Stimulated activated CD4-positive, alpha-beta T cell treated with anti-CD3 and anti-CD28 coated beads, TNF-alpha, amount 100 ng/mL, for 4 hours (primary cell): ENCODE measurements around the gene NOXRED1.
A peak's percentile ranks its signal among the peaks of the same experiment; 100 is the strongest.

ENCODE experiments used
- DNase-seq, 3 experiments: peaks; one replicate each; pipeline ENCODE4 v3.0.0-alpha.2; 2020; ENCODE audit warnings: low read depth in 3 of 3

Gene NOXRED1

GRCh38 chr14:77407158-77407557 is 16.2 kb downstream of the NOXRED1 start:
- DNase-seq, result no peak

DNA sequence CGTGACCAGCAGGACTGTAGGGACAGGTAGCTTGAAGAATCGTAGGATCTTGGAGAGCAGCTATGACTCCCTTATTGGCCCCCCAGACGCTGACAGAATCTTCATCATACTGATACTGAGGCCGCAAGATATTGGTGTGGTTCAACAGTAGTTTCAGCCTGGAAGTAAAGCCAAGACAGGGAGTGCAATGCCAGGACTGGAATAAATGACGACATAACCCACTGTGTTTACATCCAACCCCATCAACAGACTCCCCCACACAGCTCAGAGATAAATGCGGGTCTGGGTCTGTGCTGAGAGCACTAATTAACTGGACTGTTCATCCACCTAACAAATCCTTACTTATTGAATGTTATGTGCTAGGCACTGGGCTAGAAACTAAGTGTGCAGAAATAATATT is 16.6 kb downstream of the NOXRED1 start:
- DNase-seq, result no peak

DNA sequence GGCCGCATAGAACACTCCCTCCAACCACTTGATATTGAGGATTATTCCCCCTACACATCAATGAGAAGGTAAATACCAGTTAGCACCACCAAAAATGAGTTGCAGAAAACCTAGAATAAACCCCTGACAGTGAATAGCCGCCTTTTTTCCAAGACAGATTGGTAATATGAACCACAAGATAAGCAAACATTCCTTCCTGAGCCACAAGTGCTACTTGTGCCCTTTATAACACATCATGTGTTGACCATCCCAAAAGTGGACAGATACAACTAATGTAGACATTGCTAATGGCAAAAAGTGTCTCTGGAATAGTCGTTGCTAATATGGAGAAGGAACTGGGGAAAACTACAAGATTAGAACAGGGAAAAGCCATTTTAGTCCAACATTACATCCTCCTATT is 17.2 kb downstream of the NOXRED1 start:
- DNase-seq, result no peak

- DNase-seq, result no peak
Measured at GRCh38 chr14:77403768-77404167, 19.6 kb downstream of the NOXRED1 start.

DNA sequence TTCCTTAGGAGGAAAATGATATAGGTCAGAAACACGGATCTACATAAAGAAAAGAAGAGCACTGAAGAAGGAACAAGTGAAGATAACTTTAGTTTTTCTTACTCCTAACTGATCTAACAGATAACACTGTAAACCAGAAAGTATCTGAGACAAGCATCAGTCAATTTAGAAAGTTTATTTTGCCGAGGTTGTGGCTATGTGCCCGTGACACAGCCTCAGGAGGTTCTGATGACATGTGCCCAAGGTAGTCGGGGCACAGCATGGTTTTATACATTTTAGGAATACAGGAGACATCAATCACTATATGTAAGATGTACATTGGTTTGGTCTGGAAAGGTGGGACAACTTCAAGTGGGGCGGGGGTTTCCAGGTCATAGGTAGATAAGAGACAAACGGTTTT is 23.1 kb downstream of the NOXRED1 start:
- DNase-seq, result no peak

- no peak for DNase-seq
Measured at GRCh38 chr14:77390188-77390587, 33.1 kb downstream of the NOXRED1 start.

DNA sequence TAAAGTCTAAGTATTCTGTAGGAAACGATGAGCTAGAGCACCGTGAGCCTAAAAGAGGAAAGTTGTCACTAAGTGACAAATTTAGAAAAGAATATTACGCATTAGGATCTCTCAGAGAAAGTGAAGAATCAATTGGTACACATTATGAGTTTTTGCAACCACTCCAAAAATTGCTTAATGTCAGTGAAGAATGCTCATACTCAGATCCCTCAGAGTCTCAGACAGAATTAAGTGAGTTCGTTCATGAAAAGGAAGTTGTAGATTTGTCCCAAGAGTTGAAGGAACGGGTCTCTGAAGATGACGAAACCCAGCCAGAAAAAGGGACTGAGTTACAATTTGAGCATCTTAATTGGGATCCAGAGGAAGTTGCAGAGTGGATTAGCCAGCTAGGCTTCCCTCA is 44.6 kb downstream of the NOXRED1 start:
- no peak for DNase-seq

DNA sequence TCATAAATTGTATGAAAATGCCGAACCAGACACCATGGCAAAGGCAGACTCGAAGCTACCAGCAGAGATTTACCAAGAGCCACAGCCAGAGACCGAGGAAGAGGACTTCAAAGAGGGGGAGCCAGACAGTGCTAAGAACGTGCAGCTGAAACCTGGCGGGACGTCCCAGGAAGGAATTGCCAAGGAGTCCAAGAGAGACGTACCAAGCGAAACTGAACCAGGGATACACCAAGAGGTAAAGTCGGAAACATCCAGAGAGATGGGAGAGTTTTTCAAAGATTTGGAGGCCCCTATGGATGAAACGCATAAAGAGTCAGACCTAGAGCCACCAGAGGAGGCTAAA is 45.9 kb downstream of the NOXRED1 start:
- no peak for DNase-seq

DNA sequence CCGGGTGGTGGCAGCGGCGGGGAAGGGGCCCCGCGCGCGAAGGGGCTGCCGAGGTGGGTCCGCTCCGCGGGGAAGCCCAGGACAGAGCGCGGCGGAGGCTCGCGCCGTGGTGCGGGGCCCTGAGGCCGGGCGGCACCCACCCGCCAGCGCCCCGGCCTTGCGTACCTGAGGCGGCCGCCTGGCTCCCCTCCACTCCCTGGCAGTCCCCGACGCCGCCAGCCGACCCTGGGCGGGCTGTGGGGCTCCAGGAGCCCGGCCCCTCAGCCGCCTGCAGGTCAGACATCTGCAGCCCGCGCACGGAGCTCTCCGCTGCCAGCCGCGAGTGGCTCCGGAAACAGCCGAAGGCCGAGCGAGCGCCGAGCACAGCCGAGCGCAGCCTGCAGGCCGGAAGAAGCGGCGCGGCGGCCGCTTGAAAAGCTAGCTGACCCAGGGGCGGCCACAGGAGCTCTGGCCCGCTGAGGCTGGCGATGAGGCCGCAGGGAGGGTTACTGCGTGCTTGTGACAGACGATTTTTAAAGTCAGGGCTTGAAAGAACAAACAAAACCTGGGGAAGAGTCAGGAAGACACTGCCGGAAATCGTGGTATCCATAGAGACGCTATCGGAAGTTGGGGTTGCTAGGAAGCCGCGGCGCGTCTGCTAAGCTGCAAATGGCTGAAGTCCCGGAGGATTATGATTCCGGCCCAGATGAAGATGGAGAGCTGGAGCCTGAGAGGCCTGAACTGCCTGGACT is 46.4 kb downstream of the NOXRED1 start, which contains the start of the genes SAMD15 and TMED8:
TSS of gene SAMD15 (plus strand) at position 609 of the 731 bp plus-strand sequence. CDS start at position 649, 40 bp downstream.
TSS of gene TMED8 (minus strand) at position 324 of the 731 bp plus-strand sequence. CDS start at position 283, 41 bp downstream.
- peak; percentile 58 to 72 (median 70) for DNase-seq

DNA sequence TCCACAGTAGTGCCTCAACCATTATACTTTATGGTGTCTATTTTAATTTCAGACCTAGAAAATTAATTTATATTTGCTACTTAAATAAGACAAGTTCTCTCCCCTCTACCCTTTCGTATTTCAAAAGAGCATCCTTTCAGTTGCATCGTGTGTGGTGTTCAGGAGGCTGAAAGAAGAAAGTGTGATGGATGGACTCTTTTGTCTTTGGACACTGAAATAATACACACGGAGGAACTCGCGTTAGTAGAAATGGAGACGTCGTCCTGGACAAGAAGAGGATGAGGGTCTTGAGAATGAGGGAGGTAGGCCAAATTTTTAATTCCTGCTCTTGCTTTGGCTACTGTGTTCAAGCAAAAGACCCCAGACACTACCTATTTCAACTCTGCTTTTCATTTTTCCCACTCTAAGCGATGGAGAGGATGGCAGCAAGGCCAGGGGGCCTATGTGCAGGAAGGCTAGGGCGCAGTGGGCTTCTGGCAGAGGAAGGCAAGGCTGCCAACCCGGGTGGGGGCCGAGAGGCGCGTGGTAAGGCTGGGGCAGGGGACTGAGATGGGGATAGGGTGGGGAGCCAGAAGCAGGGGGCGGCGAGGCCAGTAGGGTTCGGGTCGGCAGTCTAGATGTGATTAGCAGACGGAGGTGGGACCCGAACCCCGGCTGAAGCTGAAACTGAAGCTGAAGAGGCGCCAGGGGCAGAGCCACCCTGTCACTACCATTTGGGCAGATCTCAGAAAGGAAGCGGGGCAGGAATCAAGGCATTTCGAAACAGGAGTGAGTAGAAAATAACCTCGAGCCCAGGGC is 47.2 kb downstream of the NOXRED1 start:
- DNase-seq, result peak in 2 of 3 experiments; percentile 3 to 23

DNA sequence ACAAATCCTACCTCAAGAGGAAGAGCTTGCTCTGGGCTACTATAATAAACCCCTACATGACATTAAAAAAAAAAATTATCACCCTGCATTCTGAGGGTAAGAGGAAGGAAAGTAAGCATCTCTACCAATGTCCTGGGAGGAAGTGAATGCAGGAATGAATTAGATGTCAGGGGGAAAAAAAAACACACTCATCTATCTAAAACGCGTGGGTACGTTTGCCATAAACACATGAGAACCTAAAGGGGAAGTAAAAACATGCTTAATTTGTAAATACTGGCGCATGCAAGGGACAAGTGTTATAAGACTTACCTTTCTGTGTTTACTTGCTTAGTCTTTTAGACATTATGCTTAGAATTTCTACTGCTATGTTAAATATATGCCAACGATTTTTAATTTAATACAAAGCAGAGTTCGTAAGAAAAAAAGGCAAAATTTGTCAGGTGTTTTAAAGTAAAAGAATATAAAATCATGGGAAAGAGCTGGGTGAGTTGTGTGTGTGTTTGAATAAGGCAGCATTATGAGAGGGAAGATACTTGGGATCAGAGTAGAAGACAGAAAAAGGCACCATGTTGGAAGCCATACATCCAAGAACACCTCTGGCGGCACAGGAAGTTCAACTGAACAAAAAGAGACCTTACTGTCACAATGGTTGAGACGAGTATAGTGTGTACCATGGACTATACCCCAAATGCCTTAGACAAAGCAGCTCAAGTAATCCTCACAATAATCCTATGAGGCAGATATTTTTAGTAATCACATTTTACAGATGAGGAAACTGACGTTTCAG is 48.0 kb downstream of the NOXRED1 start:
- DNase-seq, result no peak

- DNase-seq, result no peak
Measured at GRCh38 chr14:77372304-77372841, 51.0 kb downstream of the NOXRED1 start.

GRCh38 chr14:77369285-77369684 is 54.0 kb downstream of the NOXRED1 start:
- DNase-seq, result no peak

DNA sequence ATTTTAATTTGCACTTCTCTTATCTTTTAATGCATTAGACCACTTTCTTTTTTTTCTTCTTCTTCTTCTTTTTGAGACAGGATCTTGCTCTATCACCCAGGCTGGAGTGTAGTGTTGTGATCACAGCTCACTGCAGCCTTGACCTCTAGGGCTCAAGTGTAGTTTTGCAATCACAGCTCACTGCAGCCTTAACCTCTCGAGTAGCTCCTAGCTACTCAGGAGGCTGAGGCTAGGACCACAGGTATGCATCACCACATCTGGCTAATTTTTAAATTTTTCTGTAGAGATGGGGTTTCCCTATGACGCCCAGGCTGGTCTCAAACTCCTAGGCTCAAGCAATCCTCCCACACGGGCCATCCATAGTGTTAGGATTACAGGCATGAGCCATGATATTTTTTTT is 59.2 kb downstream of the NOXRED1 start:
- DNase-seq, result no peak

DNA sequence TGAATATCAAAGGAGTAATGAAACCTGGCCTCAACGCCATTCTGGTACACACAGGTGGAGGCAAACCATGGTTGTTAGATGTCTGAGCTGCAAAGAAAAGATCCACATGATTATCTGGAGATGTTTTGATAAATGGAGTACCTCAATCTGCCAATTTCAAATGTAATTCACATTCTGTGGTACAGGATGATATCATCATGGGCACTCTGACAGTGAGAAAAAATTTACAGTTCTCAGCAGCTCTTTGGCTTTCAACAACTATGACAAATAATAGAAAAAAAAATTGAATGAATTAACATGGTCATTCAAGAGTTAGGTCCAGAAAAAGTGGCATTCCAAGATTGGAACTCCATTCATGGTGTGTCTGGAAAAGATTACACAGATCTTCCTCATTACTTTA is 63.7 kb downstream of the NOXRED1 start:
- no peak for DNase-seq

GRCh38 chr14:77356899-77357298 is 66.4 kb downstream of the NOXRED1 start:
- no peak for DNase-seq

DNA sequence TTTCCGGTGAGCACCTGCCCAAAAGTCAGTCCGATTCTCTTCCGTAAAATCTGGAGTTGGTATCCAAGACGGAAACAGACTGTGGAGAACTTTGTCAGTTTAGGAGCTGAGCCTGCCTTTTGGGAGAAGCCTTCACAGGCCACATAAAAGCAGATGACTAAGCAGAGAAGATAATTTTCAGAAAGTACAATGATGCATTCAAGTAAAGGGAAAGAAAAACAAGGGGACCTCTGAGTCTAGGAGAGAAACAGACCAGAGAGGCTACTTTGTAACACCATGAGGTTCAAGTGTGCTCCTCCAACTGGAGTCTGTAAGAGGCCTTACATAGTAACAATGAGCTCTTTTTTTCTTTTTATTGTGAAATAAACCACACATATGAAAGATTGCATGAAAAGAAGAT is 67.5 kb downstream of the NOXRED1 start:
- DNase-seq, result no peak

DNA sequence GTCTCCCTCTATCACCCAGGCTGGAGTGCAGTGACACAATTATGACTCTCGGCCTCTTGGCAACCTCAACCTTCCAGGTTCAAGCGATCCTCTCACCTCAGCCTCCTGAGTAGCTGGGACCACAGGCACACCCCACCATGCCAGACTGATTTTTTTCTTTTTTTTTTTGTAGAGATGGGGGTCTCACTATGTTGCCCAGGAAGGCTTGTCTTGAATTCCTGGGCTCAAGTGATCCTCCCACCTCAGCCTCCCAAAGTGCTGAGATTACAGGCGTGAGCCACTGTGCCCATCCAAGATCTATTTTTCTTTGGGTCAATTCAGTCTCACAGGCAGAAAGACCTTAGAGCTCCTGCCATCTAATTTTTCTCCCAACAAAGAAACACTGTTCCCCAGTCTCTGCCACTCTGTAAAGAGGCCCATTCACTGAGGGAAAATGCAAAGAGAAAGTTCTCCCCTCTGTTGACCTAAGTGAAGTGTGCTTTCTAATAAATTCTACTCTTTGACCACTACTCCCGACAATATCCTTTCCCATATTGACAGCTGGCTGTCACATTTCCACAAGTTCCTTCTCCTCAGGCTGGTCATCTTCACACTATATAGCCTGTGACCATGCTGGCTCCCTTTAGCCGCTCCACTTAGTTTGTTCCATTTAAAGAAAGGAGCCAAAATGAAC is 69.7 kb downstream of the NOXRED1 start:
- DNase-seq, result no peak

GRCh38 chr14:77347751-77348150 is 75.6 kb downstream of the NOXRED1 start:
- DNase-seq, result no peak

- no peak for DNase-seq
Measured at GRCh38 chr14:77346495-77346894, 76.8 kb downstream of the NOXRED1 start.

DNA sequence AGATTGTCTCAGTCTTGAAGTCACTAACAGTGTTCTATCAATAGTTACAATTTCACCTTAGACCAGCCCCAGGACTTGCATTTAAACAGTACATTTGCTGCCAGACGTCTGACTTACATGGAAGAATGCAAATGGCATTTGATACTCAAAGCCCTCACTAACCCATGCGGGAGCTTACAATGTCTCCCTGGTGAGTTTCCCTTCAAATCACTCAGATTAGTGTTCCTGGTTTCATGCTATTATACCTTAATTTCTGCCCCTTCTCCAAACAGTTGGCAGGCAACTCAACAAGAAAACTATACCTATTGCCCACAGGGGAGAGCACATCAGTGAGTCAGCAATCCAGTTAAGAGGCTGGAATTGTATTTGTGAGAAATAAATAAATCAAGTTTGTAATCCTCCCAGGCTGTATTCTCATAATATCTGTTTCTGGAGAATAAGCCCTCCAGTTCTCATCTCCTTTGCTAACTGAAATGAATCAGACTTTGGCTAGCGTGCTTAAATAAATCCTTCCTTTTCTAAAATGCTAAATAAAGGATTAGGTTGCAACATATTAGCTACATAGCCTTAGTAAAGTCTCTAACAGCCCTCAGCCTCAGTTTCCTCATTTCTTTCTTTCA is 78.8 kb downstream of the NOXRED1 start:
- DNase-seq, result no peak
